DMS 273 (cell line): ENCODE measurements around the gene TNRC18.
"Not testable (repeated sequence)": the region's sequence is repeated elsewhere in the genome, so short reads cannot be mapped to it uniquely, and the experiment has no call there.

Experiments used
- DNase-seq: peaks from one replicate; lab custom pipeline; 2025; ENCODE audit not compliant: unreplicated experiment; lab: John Stamatoyannopoulos, UW

Gene TNRC18

GRCh38 chr7:5276611-5277010 is 147.0 kb downstream of the TNRC18 start:
- peak; percentile 90 for DNase-seq

GRCh38 chr7:5276123-5276522 is 147.5 kb downstream of the TNRC18 start:
- not testable (repeated sequence) for DNase-seq

DNA sequence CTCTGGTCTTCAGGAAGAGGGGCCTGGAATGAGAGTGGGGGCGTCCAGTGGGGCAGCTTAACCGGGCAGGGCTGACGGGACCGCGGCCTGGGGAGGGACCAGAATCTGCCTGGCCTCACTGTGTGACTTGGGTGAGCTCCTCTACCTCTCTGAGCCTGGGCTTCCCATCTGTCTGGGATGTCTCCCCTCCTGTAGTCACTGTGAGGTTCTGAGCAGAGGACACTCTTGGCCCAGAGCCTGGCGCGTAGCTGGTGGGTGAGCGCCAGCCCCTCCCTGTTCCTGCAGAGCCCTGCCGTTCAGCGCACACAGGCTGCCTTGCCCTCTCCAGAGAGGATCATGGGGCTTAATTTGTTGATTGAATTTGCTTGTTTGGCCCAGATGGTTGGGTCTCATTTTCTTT is 148.1 kb downstream of the TNRC18 start:
- DNase-seq = peak; percentile 88

DNA sequence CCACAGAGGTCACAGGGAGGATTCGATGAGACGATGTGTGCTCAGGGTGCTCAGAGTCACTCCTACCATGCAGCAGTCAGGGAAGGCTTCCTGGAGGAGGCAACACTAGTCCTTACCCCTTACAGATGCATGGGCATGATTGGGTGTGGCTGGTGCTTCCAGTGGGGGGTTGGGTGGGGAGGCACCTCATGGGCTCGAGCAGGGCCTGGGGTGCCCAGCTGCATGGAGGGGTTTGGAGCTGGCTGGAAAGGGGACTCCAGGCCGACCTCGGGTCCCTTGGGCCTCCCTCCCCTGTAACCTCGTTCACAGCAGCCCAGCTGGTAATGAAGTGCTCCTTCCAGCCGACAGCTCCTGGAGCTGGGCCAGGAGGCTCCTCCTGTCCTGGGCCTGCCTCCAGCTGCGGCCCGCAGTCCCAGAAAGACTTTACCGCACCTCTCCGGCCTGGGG is 148.6 kb downstream of the TNRC18 start:
- peak; percentile 89 for DNase-seq

GRCh38 chr7:5274441-5274840 is 149.2 kb downstream of the TNRC18 start:
- DNase-seq = no peak

DNA sequence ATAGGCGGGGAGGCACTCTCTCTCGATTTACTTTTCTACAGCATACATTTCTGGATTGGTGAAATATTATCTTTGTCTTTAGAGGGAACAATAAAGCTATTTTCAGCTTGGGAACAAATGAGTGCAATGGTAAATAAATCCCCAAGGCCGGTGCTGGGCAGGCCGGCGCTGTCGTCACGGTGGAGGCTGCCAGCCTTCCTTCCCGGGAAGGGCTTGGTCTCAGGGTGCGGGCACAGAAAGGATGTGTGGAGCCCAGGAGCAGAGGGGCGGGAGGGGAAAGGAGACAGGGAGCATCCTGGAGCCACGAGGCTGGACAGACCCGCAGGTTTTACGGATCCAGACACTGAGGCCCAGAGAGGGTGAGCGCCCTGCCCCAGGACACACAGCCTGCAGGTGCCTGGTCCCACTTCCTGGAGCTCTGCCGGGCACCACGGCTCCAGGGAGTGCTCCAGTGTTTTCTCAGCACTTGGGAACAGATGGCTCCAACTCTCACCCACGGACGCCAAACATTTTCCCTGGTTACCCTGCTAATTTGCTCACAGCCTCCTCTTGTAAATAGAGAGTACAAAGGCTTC is 149.7 kb downstream of the TNRC18 start:
- peak; percentile 84 for DNase-seq

- DNase-seq = no peak
Observed at GRCh38 chr7:5270788-5271187, 152.8 kb downstream of the TNRC18 start.

GRCh38 chr7:5269992-5270657 is 153.5 kb downstream of the TNRC18 start:
- DNase-seq = not testable (repeated sequence)

DNA sequence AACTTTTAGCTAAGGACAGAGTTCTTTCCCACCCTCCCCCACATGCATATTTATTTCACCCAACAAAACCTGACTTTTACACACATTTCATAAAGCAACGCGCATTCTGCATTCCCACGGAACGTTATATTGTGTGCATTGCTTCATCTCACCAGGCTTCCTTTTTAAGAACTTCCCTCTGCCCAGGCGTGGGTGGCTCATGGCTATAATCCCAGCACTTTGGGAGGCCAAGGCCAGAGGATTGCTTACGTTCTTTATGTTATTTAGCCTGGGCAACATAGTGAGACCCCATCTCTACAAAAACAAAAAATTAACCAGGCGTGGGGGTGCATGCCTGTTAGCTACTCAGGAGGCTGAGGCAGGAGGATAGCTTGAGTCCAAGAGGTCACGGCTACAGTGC is 155.8 kb downstream of the TNRC18 start:
- not testable (repeated sequence) for DNase-seq

DNA sequence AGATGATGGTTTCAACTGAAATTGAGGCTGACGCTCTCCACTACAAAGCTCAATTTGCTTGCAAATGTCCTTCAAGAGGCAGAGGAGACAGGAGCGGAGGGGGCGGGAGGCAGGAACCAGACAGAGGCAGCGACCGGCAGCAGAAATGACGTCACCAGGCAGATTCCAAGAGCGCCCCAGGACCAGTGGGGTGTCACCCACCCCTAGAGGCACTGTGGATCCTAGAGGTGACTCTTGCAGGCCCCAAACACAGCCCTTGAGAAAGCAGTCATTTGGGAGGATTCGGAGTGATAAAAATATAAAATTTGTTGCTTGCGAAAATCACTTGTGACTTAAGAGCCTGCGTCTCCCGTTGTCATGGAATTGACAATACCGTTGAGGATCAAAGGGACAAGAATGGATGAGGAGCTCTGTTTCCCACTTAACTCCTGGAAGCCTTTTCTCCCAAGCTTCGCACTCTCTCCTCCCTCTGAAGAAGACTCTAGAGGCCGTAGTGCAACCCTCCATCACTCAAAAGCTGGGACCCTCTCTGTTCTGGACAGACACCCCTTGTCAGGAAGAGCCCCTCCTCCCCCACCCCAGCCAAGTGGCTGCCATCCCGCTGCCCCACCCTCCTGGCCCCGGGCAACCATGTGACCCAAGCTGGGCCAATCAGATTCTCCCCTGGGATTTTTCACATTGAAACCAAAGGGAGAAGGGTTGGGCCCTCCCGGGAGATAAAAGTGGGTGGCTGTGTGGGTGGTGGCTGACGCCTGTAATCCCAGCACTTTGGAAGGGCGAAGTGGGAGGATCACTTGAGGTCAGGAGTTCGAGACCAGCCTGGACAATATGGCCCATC is 157.2 kb downstream of the TNRC18 start:
- no peak for DNase-seq

DNA sequence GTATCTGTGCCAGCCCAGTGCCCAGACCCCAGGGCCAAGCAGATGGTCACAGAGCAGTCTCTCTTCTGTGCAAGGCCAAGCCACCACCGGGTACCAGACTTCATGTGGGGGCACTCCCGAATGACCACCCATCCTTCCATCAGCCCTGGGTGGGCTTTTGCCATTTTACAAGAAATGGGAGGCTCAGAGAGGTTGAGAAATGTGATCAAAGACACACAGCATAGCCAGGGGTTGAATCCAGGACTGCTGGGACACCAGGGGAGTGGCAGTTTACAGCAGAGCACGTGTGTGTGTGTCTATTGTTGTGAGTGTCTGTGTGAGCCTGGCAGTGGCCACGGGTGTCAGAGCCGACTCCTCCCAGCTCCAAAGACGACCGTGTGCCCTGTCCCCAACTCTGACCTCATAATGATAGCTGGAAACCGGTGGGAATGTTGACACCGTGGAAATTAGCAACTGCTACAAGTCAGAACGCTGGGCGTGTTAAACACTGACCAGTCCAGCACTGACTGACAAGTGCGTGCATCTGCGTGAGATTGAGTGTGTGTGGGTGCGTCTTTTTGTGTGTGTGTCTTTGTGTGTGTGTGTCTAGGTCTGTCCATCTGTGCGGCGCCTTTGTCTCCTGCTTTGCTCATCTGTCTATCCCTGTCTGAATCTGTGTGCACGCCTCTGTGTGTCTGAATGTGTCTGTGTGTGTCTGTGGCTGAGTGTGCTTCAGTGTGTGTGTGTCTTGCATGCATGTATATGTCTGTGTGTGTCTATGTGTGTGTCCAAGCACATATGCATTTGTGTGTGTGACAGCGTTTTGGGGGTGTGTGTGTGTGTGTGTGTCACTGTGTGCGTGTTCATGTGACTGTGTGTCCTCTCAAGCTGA is 158.1 kb downstream of the TNRC18 start:
- no peak for DNase-seq

GRCh38 chr7:5263066-5263465 is 160.6 kb downstream of the TNRC18 start:
- DNase-seq = not testable (repeated sequence)

- DNase-seq = not testable (repeated sequence)
Observed at GRCh38 chr7:5260530-5261068, 163.0 kb downstream of the TNRC18 start.
